ENCODE measurements around the gene NTN4.

NTN4 gene

DNA sequence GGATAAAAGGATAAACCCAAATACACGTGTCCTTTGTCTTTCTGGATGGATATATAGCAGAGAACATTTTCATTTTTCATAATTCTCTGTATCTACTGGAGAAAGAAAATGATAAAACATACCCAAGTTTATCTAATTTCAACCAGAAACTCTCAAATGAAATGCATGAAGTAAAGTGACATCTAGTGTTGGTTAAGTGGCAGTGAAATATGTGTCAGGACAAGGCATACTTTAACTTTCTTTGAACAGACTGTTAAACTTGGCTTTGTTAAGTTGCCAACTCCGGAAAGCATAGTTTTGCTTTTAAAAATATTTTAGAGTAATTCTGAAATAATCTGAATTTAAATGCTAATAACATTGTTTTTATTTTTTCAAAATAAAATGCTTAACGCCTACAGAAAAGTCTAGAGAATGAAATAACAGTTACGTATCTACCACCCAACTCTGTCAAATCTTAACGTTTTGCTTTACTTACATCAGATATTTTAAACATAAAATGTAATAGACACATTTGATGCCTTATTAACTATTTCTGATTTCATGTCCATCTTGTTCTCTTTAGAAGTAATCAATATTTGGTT, 25.2 kb upstream of the NTN4 start:
- TF ChIP-seq REST (IDR thresholded peaks at IDR 0.05; ENCODE audit: insufficient read depth in 1 of 2, low read depth in 2 of 2, low read length in 2 of 2) (no peak), SIN3A (IDR thresholded peaks at IDR 0.05; ENCODE audit: borderline replicate concordance, insufficient read depth, low read length) (no peak), TAF1 (IDR thresholded peaks at IDR 0.05; ENCODE audit: borderline replicate concordance, insufficient read depth, low read length) (no peak), POLR2AphosphoS5 (IDR thresholded peaks at IDR 0.05; ENCODE audit: low read depth, low read length) (no peak), FOXP2 (optimal IDR thresholded peaks at IDR 0.05; ENCODE audit: borderline replicate concordance, extremely low read depth, extremely low read length, insufficient read depth) (no peak)

DNA sequence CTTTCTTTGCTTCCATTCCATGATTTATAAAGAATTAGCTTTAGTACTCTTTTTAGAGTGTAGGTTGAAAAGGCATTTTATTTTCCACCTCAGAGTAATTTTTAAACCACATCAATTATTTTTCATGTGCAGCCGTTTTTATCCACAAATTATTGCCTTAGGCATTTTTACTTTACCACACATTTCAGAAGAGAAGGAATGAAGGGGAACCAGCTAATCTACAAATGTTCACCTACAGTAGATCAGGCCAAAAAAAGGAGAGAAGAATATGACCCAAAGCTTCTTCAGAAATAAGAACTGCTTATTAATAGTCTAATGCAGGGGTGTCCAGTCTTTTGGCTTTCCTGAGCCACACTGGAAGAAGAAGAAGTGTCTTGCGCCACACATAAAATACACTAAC, 19.8 kb upstream of the NTN4 start:
- no peak for TF ChIP-seq REST (IDR thresholded peaks at IDR 0.05; ENCODE audit: insufficient read depth in 1 of 2, low read depth in 2 of 2, low read length in 2 of 2)
- no peak for TF ChIP-seq SIN3A (IDR thresholded peaks at IDR 0.05; ENCODE audit: borderline replicate concordance, insufficient read depth, low read length)
- TF ChIP-seq TAF1 (IDR thresholded peaks at IDR 0.05; ENCODE audit: borderline replicate concordance, insufficient read depth, low read length), result no peak
- TF ChIP-seq POLR2AphosphoS5 (IDR thresholded peaks at IDR 0.05; ENCODE audit: low read depth, low read length), result no peak
- no peak for TF ChIP-seq FOXP2 (optimal IDR thresholded peaks at IDR 0.05; ENCODE audit: borderline replicate concordance, extremely low read depth, extremely low read length, insufficient read depth)

DNA sequence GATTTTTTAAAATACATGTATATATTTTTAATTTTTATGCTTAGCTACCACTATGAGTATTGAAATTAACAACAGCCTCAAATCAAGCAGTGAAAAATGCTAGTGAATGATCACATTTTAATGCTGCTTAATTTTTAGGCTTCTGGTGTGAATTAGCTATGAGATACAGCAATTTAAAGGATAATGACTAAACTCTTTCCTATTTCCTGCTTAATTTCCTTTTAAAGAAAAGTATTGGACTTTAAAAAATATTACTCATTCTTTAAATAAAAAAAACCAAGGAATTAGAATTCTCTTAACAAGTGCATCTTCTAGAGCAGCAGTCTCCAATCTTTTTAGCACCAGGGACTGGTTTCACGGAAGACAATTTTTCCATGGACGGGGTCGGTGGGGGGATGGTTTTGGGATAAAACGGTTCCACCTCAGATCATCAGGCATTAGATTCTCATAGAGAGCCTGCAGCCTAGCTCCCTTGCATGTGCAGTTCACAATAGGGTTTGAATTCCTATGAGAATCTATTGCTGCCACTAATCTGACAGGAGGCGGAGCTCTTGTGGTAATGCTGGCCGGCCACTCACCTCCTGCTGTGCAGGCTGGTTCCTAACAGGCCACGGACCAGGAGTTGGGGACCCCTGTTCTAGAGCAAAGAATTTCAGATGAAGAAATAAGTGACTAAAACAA, 18.6 kb upstream of the NTN4 start:
- TF ChIP-seq POLR2AphosphoS5 (IDR thresholded peaks at IDR 0.05; ENCODE audit: low read depth, low read length), result no peak
- TF ChIP-seq REST (IDR thresholded peaks at IDR 0.05; ENCODE audit: insufficient read depth in 1 of 2, low read depth in 2 of 2, low read length in 2 of 2), result no peak
- TF ChIP-seq TAF1 (IDR thresholded peaks at IDR 0.05; ENCODE audit: borderline replicate concordance, insufficient read depth, low read length), result no peak
- no peak for TF ChIP-seq SIN3A (IDR thresholded peaks at IDR 0.05; ENCODE audit: borderline replicate concordance, insufficient read depth, low read length)
- no peak for TF ChIP-seq FOXP2 (optimal IDR thresholded peaks at IDR 0.05; ENCODE audit: borderline replicate concordance, extremely low read depth, extremely low read length, insufficient read depth)

DNA sequence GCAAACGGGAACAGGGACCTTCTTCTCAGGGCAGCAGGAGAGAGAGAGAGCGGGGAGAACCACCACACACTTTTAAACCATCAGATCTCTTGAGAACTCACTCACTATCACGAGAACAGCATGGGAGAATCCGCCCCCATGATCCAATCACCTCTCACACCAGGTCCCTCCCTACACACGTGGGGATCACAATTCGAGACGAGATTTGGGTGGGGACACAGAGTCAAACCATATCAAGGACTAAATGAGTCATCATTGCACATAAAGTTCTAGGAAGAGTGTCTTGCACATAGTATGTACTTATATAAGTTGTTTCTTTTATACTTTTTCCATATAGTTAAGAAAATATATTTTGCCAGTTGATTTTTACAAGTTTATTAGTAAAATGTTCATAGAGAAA, 17.6 kb upstream of the NTN4 start:
- no peak for TF ChIP-seq REST (IDR thresholded peaks at IDR 0.05; ENCODE audit: insufficient read depth in 1 of 2, low read depth in 2 of 2, low read length in 2 of 2)

All from PFSK-1 (cell line).